Activated CD4-positive, alpha-beta T cell treated with anti-CD3 and anti-CD28 coated beads for 24 hours (primary cell): ENCODE data around the gene SMIM33.
"Not testable (repeated sequence)": the region's sequence is repeated elsewhere in the genome, so short reads cannot be mapped to it uniquely, and the experiment has no call there.

Experiments used
- DNase-seq, 2 donors: peaks; one replicate each; pipeline ENCODE4 v3.0.0-alpha.2; 2020; ENCODE audit warnings: low read depth in 2 of 2

SMIM33 gene

GRCh38 chr5:139482050-139482889, 11.5 kb downstream of the SMIM33 start, which contains the start of gene STING1:
Gene STING1, minus strand, starts transcription at chr5:139482758. Its CDS starts 1,054 bp downstream, at chr5:139481704.
- DNase-seq = peak in 1 of 2 donors; percentile 57

GRCh38 chr5:139482890-139483208, 12.0 kb downstream of the SMIM33 start:
- DNase-seq = not testable (repeated sequence)

GRCh38 chr5:139486201-139486600, 15.4 kb downstream of the SMIM33 start:
- DNase-seq = no peak

- DNase-seq = no peak
Measured at GRCh38 chr5:139488260-139488659, 17.5 kb downstream of the SMIM33 start.

GRCh38 chr5:139492700-139493192, 21.9 kb downstream of the SMIM33 start:
- DNase-seq = no peak

GRCh38 chr5:139494256-139494655, 23.5 kb downstream of the SMIM33 start:
- DNase-seq = no peak

- no peak for DNase-seq
Measured at GRCh38 chr5:139494832-139495231, 24.0 kb downstream of the SMIM33 start.

- DNase-seq = no peak
Measured at GRCh38 chr5:139495638-139496435, 25.0 kb downstream of the SMIM33 start.

GRCh38 chr5:139501381-139501780, 30.6 kb downstream of the SMIM33 start:
- no peak for DNase-seq

GRCh38 chr5:139503036-139503817, 32.4 kb downstream of the SMIM33 start:
- not testable (repeated sequence) for DNase-seq

- not testable (repeated sequence) for DNase-seq
Measured at GRCh38 chr5:139503879-139504278, 33.1 kb downstream of the SMIM33 start.

GRCh38 chr5:139504722-139505121, 33.9 kb downstream of the SMIM33 start:
- not testable (repeated sequence) for DNase-seq

GRCh38 chr5:139512786-139513390, 42.1 kb downstream of the SMIM33 start:
- no peak for DNase-seq

- DNase-seq = peak; percentile 62 to 72
Measured at GRCh38 chr5:139513434-139513833, 42.6 kb downstream of the SMIM33 start.

GRCh38 chr5:139513852-139514485, 43.2 kb downstream of the SMIM33 start:
- no peak for DNase-seq

GRCh38 chr5:139514486-139514856, 43.7 kb downstream of the SMIM33 start:
- no peak for DNase-seq

GRCh38 chr5:139517683-139518564, 47.1 kb downstream of the SMIM33 start:
- DNase-seq = peak; percentile 87 to 91
